Stimulated activated CD8-positive, alpha-beta memory T cell treated with anti-CD3 and anti-CD28 coated beads, Interleukin-4, amount 100 ng/mL, for 24 hours (primary cell): Measurements from ENCODE around the gene ADRB1.

Experiments used
- DNase-seq: peaks from one replicate; pipeline ENCODE4 v3.0.0-alpha.2; 2020; ENCODE audit warnings: low read depth

Gene ADRB1

DNA sequence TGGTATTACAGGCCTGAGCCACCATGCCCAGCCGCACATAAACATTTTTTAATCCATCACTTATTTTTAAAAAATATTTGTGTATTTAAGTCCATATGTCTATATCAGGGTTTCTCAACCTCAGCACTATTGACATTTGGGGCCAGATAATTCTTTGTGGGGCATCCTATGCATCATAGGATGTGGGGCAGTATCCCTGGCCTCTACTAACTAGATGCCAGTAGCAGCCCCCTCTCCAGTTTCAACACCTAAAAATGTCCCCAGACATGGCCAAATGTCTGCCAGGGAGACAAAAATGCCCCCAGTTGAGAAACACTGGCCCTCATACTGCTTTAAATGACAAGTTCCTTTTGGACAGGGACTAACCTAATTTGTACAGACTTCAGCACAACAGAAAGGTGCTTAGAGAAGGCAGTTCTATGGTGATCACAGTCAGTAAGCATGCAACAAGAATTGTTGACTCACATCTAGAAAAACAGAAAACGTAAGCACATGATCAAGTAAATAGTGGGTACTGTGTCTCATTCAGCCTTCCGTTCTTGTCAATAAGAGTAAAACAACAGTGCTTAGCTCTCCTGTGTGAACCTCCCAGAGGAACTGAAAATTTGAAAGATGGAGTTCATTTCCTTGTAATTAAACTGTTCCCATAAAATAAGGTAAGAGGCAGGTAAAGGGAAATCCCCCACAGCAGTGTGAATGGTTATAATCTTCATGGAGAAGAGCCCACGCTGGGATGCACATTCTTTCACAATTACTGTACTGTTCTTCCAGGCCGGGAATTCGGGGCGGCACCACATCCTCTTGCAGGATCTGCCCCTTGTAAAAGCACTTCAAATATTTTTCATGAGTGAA lies 17.3 kb upstream of the ADRB1 start:
- DNase-seq: no peak

DNA sequence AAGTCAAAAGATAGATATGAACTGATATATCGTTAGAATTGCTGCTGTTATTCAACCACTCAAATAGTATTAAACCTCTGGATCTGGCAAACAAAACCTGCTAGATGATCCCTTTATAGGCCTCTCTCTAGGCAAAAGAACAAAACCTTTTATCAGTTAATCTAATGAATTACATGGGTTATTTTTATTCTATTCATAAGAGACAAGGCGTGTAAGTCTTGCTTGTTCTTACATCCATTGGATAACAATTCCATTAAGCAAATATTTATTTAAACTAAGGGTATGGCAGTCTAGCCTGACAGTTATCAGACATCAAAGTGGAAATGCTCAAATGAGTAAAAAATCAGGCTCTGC lies 16.6 kb upstream of the ADRB1 start:
- no peak for DNase-seq

DNA sequence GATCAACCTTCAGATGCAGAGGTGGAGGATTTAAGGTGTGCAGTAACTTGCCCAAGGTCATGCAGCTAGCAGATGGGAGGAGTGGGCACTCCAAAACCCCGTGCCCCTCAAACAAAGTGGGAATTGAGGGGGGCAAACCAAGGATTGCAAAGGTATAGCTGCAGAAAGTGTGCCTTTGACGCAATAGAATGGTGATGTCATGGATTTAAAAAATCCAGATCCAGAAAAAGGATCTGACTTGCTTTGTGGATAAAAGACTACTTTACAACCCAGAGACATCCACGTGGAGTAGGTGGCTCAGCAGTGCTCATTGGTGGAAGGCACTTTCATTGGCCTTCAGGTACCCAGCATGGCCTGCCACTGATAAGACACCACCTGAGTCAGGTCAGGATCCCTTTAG lies 15.7 kb upstream of the ADRB1 start:
- no peak for DNase-seq

- no peak for DNase-seq
Measured at GRCh38 chr10:114028425-114028824, 15.2 kb upstream of the ADRB1 start.

DNA sequence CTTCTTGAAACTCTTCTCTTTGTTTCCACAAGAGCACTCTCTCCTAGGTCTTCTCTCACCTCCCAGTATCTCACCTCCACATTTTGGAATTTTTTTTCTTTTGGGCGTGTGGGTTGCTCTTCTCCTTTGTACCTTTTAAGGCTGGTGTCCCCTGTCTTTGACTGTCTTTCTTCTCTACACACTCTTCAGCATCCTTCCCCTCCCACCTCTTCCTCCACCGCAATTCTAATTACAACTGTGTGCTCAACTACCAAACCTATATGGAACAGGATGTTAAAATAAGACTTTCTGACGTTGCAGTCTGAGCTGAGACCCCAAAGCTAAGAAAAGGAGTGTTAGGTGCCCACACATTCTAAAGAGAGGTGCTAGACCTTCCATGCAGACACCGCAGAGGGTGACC lies 14.0 kb upstream of the ADRB1 start:
- DNase-seq: no peak

GRCh38 chr10:114030140-114030539 lies 13.5 kb upstream of the ADRB1 start:
- DNase-seq: no peak

- DNase-seq: no peak
Measured at GRCh38 chr10:114031073-114031972, 12.3 kb upstream of the ADRB1 start.

DNA sequence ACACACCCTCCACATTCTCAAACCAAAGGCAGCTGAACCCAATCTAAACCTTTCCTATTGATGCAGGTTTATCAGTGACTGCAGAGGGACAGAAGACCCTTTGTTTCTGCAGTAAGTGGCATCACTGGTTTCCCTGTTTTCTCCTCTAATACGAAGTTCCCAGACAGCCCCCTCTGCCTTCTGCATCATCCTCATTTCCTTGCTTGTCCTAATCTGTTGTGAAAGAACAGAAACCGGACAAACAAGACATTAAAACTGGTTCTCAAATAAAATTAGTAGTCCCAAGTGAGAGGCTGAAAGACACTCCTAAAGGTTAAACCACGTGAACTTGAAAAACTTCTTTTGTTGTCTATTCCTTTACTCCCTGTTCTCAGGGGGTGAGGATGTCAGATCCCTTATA lies 10.1 kb upstream of the ADRB1 start:
- DNase-seq: no peak

- DNase-seq: no peak
Measured at GRCh38 chr10:114034923-114035645, 8.6 kb upstream of the ADRB1 start.

- DNase-seq: no peak
Measured at GRCh38 chr10:114035791-114036190, 7.9 kb upstream of the ADRB1 start.

GRCh38 chr10:114038819-114039218 lies 4.8 kb upstream of the ADRB1 start:
- no peak for DNase-seq

DNA sequence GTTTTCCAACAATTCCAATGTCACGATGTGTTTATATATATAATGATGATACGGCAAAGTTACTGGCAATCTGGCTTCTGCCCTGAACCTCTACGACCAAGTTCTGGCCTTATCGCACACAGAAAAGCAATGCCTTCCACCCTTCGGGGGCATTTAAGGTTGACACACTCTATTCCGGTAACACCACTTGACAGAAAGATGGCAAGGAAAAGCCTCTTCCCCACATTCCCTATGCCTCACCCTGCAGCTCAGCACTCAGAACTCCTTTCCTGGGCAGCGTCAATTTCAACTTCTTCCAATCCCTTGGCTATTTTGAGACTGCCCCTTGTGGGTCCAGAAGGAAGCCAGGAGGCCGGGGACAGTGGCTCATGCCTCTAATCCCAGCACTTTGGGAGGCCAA lies 2.5 kb upstream of the ADRB1 start:
- no peak for DNase-seq

DNA sequence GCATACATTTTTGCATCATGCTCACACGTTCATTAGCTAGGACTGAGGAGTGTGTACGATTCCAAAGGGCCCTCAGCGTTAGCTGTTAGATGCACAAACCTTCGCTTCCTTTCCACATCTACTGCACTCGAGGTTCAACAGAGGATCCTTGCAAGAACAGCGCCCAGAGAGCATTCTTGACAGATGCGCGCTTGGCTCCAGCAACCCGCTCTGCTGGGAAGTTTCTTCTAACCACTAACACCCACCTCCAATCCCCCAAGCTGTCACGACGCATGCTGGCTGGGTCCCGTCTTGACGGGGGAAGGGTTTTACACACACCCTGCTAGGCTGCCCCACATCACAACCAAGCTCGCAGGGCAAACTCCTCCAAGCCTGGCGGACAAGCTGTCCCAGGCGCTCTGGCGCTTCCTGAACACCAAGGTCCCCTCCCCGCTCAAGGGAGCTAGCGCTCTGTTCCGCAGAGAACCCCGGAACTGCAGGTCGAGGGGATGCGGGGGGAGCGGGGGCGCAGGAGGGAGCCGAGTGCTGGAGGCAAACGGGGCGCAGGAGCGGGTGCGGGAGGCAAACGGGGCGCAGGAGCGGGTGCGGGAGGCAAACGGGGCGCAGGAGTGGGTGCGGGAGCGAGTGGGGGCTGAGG lies 653 bp upstream of the ADRB1 start:
- no peak for DNase-seq

DNA sequence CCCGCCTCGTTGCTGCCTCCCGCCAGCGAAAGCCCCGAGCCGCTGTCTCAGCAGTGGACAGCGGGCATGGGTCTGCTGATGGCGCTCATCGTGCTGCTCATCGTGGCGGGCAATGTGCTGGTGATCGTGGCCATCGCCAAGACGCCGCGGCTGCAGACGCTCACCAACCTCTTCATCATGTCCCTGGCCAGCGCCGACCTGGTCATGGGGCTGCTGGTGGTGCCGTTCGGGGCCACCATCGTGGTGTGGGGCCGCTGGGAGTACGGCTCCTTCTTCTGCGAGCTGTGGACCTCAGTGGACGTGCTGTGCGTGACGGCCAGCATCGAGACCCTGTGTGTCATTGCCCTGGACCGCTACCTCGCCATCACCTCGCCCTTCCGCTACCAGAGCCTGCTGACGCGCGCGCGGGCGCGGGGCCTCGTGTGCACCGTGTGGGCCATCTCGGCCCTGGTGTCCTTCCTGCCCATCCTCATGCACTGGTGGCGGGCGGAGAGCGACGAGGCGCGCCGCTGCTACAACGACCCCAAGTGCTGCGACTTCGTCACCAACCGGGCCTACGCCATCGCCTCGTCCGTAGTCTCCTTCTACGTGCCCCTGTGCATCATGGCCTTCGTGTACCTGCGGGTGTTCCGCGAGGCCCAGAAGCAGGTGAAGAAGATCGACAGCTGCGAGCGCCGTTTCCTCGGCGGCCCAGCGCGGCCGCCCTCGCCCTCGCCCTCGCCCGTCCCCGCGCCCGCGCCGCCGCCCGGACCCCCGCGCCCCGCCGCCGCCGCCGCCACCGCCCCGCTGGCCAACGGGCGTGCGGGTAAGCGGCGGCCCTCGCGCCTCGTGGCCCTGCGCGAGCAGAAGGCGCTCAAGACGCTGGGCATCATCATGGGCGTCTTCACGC lies 825 bp downstream of the ADRB1 start:
- DNase-seq: no peak

DNA sequence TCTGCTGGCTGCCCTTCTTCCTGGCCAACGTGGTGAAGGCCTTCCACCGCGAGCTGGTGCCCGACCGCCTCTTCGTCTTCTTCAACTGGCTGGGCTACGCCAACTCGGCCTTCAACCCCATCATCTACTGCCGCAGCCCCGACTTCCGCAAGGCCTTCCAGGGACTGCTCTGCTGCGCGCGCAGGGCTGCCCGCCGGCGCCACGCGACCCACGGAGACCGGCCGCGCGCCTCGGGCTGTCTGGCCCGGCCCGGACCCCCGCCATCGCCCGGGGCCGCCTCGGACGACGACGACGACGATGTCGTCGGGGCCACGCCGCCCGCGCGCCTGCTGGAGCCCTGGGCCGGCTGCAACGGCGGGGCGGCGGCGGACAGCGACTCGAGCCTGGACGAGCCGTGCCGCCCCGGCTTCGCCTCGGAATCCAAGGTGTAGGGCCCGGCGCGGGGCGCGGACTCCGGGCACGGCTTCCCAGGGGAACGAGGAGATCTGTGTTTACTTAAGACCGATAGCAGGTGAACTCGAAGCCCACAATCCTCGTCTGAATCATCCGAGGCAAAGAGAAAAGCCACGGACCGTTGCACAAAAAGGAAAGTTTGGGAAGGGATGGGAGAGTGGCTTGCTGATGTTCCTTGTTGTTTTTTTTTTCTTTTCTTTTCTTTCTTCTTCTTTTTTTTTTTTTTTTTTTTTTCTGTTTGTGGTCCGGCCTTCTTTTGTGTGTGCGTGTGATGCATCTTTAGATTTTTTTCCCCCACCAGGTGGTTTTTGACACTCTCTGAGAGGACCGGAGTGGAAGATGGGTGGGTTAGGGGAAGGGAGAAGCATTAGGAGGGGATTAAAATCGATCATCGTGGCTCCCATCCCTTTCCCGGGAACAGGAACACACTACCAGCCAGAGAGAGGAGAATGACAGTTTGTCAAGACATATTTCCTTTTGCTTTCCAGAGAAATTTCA lies 1.7 kb downstream of the ADRB1 start:
- no peak for DNase-seq

DNA sequence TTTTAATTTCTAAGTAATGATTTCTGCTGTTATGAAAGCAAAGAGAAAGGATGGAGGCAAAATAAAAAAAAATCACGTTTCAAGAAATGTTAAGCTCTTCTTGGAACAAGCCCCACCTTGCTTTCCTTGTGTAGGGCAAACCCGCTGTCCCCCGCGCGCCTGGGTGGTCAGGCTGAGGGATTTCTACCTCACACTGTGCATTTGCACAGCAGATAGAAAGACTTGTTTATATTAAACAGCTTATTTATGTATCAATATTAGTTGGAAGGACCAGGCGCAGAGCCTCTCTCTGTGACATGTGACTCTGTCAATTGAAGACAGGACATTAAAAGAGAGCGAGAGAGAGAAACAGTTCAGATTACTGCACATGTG lies 2.4 kb downstream of the ADRB1 start:
- DNase-seq: no peak

DNA sequence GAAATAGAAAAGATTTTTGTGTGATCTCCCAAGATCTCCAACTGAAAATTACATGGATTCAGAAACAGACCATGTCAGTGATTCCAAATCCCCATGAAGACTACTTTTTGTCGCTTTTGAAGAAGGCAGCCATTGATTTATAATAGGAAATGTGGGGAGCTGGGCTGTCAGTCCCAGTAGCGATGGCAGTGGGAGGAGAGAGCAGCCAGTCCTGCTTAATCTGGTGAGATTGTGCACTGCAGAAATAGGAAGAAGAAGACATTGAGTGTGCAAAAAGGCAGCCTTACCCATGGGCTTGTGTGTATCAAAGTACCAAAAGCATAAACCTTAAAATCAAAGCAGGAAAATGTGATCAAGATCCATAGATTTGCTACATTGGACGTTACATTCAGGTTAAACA lies 4.8 kb downstream of the ADRB1 start:
- no peak for DNase-seq

DNA sequence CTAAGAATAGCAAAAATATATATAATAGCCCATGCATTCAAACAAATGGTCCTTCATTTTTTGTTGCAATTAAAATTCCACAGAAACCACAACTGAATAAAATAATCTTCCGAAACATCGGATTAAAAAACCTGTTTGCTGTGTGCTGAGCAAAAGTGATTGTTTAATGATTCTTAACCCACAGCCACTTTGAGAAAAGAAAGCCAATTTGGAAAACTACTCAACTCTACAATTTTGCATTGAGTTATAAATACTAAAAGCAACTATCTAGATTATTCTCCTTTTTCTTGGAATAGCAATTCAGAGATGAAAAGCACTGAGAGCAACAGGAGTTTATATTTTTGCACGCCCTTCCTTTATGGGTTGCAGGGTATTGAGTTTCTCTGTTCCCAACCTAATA lies 8.0 kb downstream of the ADRB1 start:
- DNase-seq: no peak

DNA sequence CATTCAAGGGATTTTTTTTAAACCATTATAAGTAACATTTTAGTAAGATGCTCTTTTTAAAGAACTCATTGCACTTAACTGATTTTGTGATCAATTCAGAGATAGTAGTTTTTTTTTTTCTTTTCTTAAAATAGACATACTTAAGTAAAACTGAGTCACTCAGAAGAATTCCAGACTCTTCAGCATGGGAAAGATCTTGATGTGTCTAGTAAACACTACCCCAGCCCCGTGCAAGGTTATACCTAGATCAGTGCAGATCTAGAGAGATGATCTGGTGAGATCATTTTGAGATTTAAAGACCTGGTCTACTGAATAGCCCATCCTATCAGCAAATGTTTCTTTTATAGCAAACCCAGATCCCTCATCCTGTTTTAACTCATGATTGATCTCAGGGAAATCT lies 8.6 kb downstream of the ADRB1 start:
- no peak for DNase-seq

- no peak for DNase-seq
Measured at GRCh38 chr10:114053946-114054345, 10.3 kb downstream of the ADRB1 start.
